Tibial artery (tissue), 4 donors: Measurements from ENCODE around the gene DHPS.
"Not testable (repeated sequence)": the region's sequence is repeated elsewhere in the genome, so short reads cannot be mapped to it uniquely, and the experiment has no call there.

Source experiments
- DNase-seq, 2 donors: peaks; one replicate each; pipeline ENCODE4 v3.0.0-alpha.2; 2019
- H3K27ac ChIP-seq, 2 donors: fragments of 200-600 bp; sonication (generic) in 1 of 2; 1 replicate in 1 of 2; 2 replicates in 1 of 2; pipeline ENCODE4 v1.5.1; 2018 to 2019; ENCODE audit warnings: mild to moderate bottlenecking in 1 of 2
- H3K27me3 ChIP-seq, 2 donors: fragments of 200-600 bp; sonication (generic) in 1 of 2; one replicate each; pipeline versions ENCODE4 v1.5.1 to v1.6.0; 2016 to 2019
- H3K36me3 ChIP-seq, 3 donors: fragments of 200-600 bp; sonication (generic) in 2 of 3; one replicate each; pipeline ENCODE4 v1.5.1; 2016 to 2019; ENCODE audit warnings: mild to moderate bottlenecking in 2 of 3
- H3K4me1 ChIP-seq, 4 donors: fragments of 200-600 bp; sonication (generic) in 2 of 4; 1 replicate in 3 of 4; 2 replicates in 1 of 4; pipeline ENCODE4 v1.5.1; 2016 to 2019
- H3K4me3 ChIP-seq, 2 donors: fragments of 200-600 bp; sonication (generic) in 1 of 2; 1 replicate in 1 of 2; 2 replicates in 1 of 2; pipeline ENCODE4 v1.5.1; 2018 to 2019; ENCODE audit warnings: mild to moderate bottlenecking in 2 of 2
- H3K9me3 ChIP-seq, 3 donors: fragments of 200-600 bp; sonication (generic) in 1 of 3; one replicate each; pipeline ENCODE4 v1.5.1; 2016 to 2019
- CTCF ChIP-seq, 2 experiments: fragments of 200-600 bp in 1 of 2; fragments of 450-650 bp in 1 of 2; IDR thresholded peaks; one replicate each; pipeline ENCODE4 v1.5.1; 2017 to 2019; ENCODE audit warnings: antibody characterized with exemption in 2 of 2, mild to moderate bottlenecking in 1 of 2, moderate library complexity in 1 of 2
- intact Hi-C: fragments of 100-400 bp; cut with DNase I; formaldehyde crosslinking; loops from one replicate; pipeline ENCODE4 v1.15.0; 2023; ENCODE audit warnings: low total_unique reads

The DHPS gene

GRCh38 chr19:12648088-12648487 lies 33.6 kb downstream of the DHPS start:
- DNase-seq: no peak
- Histone ChIP-seq H3K36me3 (peaks cover 0 to 13% (median 0%) of the 10 kb centered on the region in 3 donors), H3K4me3 (peak overlapping the region; percentile 11 to 32), H3K9me3 (no peaks in the 10 kb centered on the region), H3K27me3 (no peaks in the 10 kb centered on the region), H3K27ac (no peak overlapping the region), H3K4me1 (peaks cover 0 to 19% (median 8%) of the 10 kb centered on the region in 4 donors)
- no peak for TF ChIP-seq CTCF (IDR thresholded peaks at IDR 0.05)
- intact Hi-C loops: no loop called here

- Histone ChIP-seq H3K4me3 (peak overlapping the region; percentile 11 to 32), H3K27me3 (no peaks in the 10 kb centered on the region), H3K9me3 (no peaks in the 10 kb centered on the region), H3K4me1 (peaks cover 0 to 19% (median 8%) of the 10 kb centered on the region in 4 donors), H3K36me3 (peaks cover 0 to 13% (median 0%) of the 10 kb centered on the region in 3 donors), H3K27ac (no peak overlapping the region)
- intact Hi-C loops: no loop called here
- peak in 1 of 2 donors; percentile 77 for DNase-seq
- no peak for TF ChIP-seq CTCF (IDR thresholded peaks at IDR 0.05)
Measured at GRCh38 chr19:12647490-12648071, 34.1 kb downstream of the DHPS start.

- Histone ChIP-seq H3K9me3 (no peaks in the 10 kb centered on the region), H3K4me3 (no peak overlapping the region), H3K4me1 (peaks cover 0 to 19% (median 8%) of the 10 kb centered on the region in 4 donors), H3K27me3 (no peaks in the 10 kb centered on the region), H3K27ac (no peak overlapping the region), H3K36me3 (peaks cover 0 to 10% (median 0%) of the 10 kb centered on the region in 3 donors)
- no peak for DNase-seq
- TF ChIP-seq CTCF (IDR thresholded peaks at IDR 0.05): no peak
- intact Hi-C loops: no loop called here
Measured at GRCh38 chr19:12647047-12647446, 34.6 kb downstream of the DHPS start.

- Histone ChIP-seq H3K27ac (no peak overlapping the region), H3K9me3 (no peaks in the 10 kb centered on the region), H3K4me3 (no peak overlapping the region), H3K36me3 (peaks cover 0 to 5% (median 0%) of the 10 kb centered on the region in 3 donors), H3K4me1 (peaks cover 0 to 19% (median 8%) of the 10 kb centered on the region in 4 donors), H3K27me3 (no peaks in the 10 kb centered on the region)
- TF ChIP-seq CTCF (IDR thresholded peaks at IDR 0.05): no peak
- DNase-seq: no peak
- intact Hi-C loops: no loop called here
Measured at GRCh38 chr19:12646551-12646950, 35.1 kb downstream of the DHPS start.

- H3K27ac ChIP-seq, H3K27me3 ChIP-seq, H3K4me3 ChIP-seq, H3K36me3 ChIP-seq, intact Hi-C loops, H3K9me3 ChIP-seq, DNase-seq: not testable (repeated sequence)
- peaks cover 0 to 29% (median 15%) of the 10 kb centered on the region in 4 donors for H3K4me1 ChIP-seq
Measured at GRCh38 chr19:12643716-12644115, 38.0 kb downstream of the DHPS start.

GRCh38 chr19:12642506-12642905 lies 39.2 kb downstream of the DHPS start:
- peaks cover 0 to 17% (median 9%) of the 10 kb centered on the region in 4 donors for H3K4me1 ChIP-seq
- intact Hi-C loops: no loop called here
- no peak overlapping the region for H3K27ac ChIP-seq
- no peak for TF ChIP-seq CTCF (IDR thresholded peaks at IDR 0.05)
- no peak for DNase-seq
- H3K36me3 ChIP-seq: peaks cover 0 to 4% (median 0%) of the 10 kb centered on the region in 3 donors
- no peaks in the 10 kb centered on the region for H3K27me3 ChIP-seq
- no peak overlapping the region for H3K4me3 ChIP-seq
- no peaks in the 10 kb centered on the region for H3K9me3 ChIP-seq
